GM21786 (cell line): Measurements from ENCODE around the gene LRRC49.

Experiments used
- ATAC-seq: cut with Tn5 transposase; IDR thresholded peaks from one replicate; pipeline ENCODE4 v1.9.1; 2021; ENCODE audit not compliant: unreplicated experiment

Gene LRRC49

DNA sequence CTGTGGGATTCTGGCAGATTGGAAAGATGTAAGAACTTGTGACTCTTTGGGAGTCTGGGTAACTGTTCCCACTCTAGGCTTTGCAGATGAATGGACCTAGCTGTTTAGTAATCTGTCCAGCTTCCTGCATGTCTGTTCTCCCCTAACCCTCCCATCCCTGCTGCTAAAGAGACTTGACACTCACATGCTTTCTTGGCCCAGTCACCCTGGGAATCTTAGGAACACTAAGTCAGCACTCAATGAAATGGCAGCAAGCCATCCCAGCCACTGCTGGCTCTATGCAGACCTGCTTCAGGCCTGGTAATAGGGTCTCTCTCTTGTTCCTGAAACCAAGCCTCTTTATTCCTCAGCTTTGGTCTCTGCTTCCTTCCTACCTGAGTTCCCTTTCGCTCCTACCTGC lies 158.9 kb downstream of the LRRC49 start:
- ATAC-seq: no peak

DNA sequence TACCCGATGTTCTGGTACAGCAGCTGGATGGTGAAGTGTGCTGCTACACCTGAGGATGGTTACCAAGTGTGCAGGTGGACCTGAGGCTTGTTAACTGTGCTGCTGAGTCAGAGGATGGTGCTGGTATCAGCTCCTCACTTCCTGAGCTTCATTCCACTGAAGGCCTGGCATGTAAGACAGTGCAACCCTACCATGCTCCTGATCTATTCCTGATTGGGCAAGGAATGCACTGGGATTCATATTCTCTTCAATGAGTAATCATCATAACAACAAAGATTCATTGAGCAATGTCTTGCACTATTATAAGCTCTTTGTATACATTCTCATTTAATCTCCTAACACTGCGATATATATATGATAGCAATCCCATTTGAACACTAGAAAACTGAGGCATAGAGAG lies 159.7 kb downstream of the LRRC49 start:
- ATAC-seq: no peak

DNA sequence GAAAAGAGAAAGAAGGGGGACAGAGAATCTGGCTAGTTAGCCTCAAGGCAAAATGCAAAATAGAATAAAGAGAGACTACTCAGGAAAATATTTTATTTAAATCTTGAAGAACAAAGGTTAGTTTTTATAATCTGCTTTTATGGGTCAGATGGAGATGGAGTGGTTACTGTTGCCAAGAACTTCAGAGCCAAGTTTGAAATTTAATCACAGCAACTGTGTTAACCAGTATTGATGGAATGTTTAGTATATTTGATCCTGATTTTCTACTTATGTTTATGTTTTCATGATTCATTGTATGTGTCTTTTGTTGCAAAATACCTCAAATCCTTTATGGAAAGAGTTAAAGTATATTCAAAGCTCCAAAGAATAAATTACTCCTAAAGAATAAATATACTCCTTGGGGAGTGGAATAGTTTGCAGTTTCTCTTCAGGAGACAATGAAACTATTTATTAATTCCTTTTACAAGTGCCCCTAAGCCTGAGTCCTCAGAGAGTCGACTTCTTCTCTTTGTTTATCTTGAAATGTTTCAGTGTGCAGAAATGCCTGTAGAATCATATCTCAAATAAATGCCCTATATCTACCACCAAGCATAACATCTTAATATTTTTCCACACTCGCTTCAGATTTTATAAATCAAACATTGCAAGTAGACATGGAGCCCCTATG lies 161.8 kb downstream of the LRRC49 start:
- no peak for ATAC-seq

DNA sequence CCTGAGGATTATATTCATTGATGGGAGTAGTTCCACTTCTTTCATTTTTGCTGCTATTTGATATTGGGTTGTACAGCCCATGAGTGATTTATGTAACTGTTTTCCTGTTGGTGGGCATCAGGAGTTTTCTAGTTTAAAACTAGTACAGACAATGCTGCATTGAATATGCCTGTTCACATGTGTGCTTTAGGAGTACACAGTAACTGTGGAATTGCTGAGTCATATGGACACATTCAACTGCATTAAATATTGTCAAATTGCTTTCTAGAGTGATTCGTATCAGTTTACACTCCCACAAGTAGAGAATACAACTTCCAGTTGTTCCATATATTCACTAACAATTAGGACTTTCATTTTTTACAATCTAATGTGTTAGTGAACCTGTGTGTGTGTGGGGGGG lies 162.8 kb downstream of the LRRC49 start:
- no peak for ATAC-seq

DNA sequence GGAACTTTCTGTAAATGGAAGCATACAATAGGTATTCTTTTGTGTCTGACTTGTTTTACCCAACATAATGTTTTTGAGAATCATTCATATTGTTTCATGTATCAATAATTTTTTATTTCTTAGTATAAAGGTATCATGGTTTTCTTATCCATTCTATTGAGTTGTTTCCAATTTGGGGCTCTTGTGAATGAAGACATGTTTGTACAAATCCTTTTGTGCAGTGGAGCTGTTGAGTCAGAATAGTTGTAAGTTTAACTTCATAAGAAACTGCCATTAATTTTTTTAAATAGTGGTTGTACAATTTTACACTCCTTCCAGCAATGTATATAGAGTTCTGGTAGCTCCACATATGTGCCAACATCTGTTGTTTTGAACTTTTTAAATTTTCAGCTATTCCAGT lies 163.5 kb downstream of the LRRC49 start:
- ATAC-seq: no peak

DNA sequence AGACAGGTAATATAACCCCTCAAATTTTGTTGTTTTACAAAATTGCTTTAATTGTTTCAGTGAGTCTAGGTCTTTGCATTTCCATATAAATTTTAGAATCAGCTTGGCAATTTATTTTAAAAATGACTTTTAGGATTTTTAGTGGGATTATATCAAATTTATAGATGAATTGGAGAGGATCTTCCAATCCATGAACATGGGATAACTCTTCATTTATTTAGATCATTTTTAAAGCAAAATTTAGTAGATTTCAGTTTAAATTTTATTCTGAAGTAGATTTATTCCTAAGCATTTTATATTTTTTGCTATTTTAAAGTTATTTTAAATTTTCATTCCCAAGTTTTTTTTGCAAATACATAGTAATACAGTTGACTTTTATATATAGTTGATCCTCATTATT lies 164.5 kb downstream of the LRRC49 start:
- ATAC-seq: no peak

DNA sequence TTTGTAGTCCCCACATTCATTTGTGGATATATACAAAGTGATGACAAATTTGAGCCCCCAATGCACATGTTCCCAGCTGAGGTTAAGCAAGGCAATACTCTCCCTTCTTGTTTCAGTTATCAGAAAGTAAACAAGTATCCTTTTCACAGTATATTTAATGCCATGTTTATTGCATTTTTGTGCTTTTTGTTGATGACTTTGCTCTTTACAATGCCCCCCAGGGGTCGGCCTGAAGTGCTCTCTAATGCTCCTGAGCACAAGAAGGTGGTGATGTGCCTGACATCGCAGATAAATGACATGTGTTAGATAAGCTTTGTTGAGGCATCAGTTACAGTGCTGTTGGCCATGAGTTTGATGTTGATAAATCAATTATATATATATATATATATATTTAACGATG lies 165.0 kb downstream of the LRRC49 start:
- no peak for ATAC-seq

DNA sequence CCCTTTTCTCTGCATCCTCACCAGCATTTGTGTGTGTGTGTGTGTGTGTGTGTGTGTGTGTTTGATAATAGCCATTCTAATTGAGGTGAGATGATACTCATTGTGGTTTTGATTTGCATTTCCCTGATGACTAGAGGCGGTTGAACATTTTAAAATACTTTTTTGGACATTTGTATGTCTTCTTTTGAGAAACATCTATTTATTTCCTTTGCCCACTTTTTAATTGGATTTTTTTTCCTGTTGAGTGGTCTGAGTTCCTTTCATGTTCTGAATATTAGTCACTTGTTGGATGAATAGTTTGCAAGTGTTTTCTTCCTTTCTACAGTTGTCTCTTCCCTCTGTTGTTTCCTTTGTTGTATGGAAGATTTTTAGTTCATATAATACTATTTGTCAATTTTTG lies 168.4 kb downstream of the LRRC49 start:
- no peak for ATAC-seq

DNA sequence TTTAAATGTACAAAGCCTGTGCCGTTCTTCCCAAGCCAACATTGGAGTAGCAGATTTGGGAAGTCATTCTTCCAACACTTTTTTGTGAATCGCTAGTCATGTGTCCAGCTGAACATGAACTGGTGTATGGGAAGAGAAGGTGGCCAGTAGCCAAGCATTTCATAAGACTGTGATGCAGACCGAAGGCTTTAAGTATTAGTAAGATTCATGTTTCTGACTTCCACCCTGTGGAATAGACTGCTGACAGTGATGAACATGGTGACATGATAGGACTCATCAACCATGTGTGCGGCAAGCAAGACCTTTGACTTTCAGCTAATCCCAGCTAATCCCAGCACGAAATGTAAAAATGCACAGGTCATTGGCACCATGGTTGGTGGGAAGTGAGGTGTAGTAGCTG lies 174.4 kb downstream of the LRRC49 start:
- no peak for ATAC-seq

DNA sequence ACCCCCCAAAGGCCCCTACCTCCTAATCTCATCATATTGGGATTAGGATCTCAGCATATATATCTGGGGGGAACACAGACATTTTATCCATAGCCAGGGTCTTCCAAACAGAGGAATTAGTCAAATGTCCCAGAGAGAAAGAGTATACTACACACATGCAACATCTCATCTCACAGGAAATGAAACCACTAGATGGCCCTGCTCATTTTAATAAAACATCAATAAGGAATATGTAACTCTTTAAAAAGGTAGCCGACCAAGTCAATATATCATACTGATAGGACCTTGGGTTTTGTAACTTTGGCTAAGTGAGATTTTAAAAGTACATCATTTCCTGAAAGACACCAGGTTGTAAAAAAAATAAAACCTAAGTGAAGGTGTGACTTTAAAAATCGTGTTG lies 177.1 kb downstream of the LRRC49 start:
- ATAC-seq: no peak

DNA sequence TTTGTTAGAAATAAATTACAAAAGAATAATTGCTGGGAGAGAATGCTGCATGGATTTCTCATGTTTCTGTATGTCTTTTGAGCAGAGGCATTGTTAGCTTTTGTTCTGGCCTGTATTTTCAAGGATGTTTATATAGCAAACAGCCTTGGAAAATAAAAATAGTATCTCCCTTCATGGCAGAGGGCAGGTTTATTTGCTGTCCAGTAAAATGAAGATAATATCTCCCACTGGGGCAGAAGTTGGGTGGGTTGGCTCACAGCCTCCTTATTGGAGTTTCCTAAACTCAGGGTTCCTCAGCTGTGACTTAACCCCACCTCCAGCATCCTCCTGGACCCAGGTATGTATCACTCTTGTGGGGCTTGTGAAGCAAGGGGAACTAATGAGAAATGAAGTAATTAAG lies 178.9 kb downstream of the LRRC49 start:
- no peak for ATAC-seq

DNA sequence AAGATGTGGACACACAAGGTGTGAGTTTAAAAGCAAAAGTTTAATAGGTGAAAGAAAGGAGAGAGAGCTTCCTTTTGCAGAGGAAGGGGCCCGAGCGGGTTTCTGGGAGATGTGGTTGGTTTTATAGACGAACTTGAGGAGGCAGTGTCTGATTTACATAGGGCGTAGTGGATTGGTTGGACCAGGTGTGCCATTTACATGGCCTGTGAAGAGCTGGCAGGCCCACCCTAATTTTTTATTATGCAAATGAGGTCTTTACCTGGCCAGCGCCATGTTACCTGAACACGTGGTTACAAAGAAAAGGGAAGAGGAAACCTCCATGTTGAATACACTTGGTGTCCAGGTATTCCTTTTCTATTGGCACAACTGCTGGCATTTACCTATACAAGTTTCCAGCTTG lies 179.8 kb downstream of the LRRC49 start:
- ATAC-seq: no peak

DNA sequence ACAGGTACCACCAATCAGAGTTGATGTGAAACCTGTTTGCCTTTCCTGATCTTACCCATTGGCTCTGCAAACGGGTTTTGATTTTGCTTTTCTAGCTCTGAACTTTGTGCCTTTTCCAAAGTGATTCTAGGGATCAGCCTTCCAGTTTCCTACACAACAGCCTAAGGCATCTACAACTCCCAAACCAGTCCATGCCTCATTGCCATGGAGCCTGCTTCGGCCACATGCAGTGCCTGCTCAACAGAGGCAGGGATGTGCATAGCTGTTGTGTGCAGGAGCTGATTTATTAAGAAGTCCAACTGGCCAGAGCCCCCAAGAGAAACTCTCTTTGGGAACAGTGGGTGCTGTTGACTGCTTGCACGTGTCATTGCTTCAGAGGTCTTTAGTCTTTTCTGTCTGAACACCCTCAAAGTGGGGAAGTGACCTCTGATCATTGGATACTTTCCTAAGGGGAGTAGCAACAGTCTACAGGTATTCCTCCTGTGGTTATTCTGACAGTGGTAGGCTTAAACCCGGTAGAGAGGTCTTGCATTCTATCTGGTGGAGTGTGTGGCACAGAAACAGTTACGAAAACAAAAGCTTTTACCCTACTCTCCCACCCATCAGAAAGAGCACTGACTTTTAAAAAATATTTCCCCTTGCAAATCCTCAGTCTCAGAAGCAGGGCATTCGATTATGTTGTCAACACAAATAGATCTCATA lies 186.0 kb downstream of the LRRC49 start:
- no peak for ATAC-seq

DNA sequence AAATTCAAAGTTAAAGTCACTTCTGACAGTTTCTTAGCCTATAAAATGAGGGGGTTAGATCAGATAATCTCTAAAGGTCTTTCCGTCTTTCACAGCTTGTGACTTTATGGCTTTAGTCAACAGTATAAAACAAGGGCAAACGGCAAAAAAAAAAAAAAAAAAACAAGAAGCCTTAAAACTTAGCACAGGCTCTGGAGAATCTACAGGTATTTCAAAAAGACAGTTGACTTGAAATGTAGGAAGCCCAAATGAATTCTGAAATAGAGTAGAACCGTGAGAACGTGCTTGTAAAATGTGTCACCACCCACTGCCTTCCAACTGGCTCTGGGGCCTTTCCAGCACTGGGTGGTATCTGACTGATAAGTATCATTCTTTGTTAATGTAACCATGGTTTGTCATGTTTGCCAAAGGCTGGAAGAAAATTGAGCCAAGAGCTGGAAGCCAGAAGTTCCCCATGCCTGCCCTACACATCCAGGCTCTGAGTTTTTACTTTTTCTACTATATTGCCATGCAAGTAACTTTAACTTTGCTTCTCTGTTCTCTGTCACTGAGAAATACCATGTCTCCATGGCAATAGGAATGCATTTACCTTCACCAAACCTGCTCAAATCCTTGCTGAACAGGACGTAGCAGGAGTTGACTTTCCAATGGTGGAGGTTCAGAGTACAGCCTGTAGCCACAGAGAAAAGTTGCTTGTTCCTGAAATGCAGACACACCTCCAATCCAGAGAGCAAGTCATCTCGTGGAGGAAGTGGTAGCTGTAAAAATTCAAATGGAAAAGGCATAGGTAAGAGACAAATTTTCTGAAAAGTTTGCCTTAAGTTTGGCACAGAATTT lies 186.8 kb downstream of the LRRC49 start:
- ATAC-seq: no peak

DNA sequence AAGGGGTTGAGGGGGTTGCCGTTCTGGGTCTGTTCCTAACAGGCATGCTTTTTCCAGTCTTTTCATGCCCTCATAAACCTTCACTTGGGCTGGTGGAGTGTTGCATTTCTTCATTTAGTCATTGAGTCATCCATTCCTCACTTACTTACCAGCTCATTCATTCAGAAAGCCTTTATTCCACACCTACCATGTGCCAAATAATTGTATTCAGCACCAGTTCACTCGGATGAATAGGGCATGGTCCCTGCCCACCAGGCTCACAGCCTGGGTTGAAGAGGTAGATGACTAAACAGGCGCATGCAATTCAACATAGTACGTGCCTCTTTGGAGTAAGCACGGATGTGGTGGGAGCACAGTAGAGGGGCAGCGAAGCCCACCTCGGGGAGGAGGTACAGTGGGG lies 187.5 kb downstream of the LRRC49 start:
- ATAC-seq: no peak

DNA sequence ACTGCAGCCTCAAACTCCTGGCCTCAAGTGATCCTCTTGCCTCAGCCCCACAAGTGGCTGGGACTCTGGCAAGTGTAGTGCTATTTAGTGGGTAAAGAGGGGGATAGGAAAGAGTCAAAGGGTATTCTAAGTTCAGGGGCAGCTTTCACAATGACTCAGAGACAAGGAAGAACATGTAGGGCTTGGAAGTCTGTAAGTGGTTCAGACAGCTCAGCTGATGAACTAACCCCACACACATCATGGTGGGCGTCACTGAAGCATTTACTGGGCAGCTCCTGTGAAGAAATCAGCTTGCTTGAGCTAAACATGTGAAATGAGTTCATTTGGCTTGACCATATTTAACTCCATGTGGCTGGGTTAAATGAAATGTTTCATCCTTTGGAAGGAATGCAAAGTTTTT lies 188.1 kb downstream of the LRRC49 start:
- no peak for ATAC-seq

DNA sequence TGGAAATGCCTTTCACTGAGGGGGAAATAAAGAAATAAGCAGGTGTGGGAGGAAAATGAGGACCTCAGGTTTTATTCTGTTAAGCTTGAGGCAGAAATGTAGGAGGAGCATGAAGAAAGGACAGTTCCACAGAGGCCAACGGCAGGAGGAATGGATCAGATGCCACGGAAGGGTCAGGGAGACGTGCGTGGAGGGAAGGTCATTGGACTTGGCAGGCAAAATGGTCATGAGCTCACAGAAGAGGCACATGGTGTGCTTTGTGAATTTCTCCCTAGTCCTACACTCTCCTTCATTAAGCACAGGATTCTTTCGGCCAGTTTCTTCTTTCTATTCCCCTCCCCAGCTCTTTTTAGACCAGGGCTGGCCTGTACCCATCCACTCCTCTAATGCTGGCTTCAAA lies 190.2 kb downstream of the LRRC49 start:
- ATAC-seq: no peak

DNA sequence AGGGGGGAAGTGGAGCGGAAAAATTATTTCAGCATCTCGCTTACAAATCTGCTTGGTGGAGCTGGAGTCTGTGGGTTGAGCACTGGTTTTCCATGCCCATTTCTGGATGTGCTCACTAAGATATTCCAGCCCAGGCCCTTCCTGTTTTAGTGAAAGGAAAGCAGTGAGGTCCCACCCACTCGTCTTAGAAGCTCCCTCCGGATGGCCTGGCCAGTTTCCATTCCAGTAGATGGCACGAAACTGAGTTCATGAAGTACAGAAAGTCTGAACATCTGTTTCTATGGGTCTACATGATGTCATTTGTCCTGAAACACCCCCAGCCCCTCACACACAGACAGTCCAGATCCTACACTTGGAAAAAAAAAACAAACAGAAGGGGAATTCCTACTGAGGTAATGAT lies 190.7 kb downstream of the LRRC49 start:
- ATAC-seq: no peak

DNA sequence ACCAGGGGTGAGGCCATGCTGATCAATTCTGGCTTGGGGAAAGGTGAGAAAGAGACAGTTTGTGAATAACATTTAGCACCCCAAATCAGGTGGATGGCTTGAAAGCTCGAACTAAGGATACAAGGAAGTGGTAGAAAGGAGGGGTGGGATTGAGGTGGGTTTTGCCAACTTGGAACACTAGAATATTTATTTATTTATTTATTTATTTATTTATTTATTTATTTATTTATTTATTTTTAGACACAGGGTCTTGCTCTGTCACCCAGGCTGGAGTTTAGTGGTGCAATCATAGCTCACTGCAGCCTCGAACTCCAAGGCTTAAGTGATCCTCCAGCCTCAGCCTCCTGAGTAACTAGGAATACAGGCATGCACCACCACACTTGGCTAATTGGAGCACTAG lies 191.6 kb downstream of the LRRC49 start:
- no peak for ATAC-seq

DNA sequence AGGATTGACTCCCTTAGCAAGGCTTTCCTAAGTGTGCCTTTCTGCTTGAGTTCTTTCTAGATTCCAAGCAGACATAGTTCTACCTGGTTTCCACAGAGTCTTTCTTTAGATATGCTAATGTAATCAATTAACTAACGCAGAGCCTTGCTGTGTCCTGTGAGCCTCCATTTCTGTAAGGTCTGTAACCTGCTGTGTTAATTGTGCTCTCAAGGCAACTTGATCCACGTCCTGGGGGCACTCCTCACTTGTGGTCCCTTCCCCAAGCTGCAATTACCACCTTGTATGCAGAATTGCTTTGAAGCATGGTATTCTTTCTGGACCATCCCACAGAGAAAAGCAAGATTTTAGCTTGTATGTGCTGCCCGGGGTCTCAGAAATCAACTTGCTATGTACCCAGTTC lies 193.2 kb downstream of the LRRC49 start:
- ATAC-seq: no peak

DNA sequence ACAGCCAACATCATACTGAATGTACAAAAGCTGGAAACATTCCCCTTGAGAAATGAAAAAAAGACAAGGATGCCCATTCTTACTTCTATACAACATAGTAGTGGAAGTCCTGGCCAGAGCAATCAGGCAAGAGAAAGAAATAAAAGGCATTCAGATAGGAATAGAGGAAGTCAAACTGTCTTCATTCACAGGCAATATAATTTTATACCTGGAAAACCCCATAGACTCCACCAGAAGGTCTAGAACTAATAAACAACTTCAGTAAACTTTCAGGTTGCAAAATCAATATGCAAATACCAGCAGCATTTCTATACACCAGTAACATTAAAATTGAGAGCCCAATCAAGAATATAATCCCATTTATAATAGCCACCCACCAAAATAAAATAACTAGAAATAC lies 195.5 kb downstream of the LRRC49 start:
- ATAC-seq: no peak

DNA sequence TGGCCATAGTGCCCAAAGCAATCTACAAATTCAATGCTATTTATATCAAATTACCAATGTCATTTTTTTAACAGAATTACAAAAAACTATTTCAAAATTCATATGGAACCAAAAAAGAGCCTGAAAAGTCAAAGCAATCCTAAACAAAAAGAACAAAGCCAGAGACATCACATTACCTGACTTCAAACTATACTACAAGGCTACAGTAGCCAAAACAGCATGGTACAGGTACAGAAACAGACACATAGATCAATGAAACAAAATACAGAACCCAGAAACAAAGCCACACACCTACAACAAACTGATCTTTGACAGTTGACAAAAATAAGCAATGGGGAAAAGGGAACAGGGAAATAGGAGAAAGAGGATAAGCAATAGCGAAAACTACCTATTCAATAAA lies 196.1 kb downstream of the LRRC49 start:
- no peak for ATAC-seq
